GM19035 (cell line): ENCODE results near the gene ALB.

ENCODE experiments used
- ATAC-seq: cut with Tn5 transposase; IDR thresholded peaks from one replicate; pipeline ENCODE4 v1.9.1; 2021; ENCODE audit not compliant: unreplicated experiment

The ALB gene

GRCh38 chr4:73429826-73430587, 25.9 kb downstream of the ALB start:
- ATAC-seq, result no peak

- ATAC-seq, result no peak
Measured at GRCh38 chr4:73431813-73432168, 27.7 kb downstream of the ALB start.

GRCh38 chr4:73432169-73433000, 28.3 kb downstream of the ALB start:
- no peak for ATAC-seq

- ATAC-seq, result no peak
Measured at GRCh38 chr4:73433140-73433539, 29.1 kb downstream of the ALB start.

- ATAC-seq, result no peak
Measured at GRCh38 chr4:73434311-73434710, 30.2 kb downstream of the ALB start.

GRCh38 chr4:73435984-73436383, 31.9 kb downstream of the ALB start, which contains the start of gene AFP:
AFP (plus strand) TSS chr4:73436221; CDS start chr4:73436263, 42 bp downstream.
- ATAC-seq, result no peak

- ATAC-seq, result no peak
Measured at GRCh38 chr4:73436674-73437557, 32.8 kb downstream of the ALB start.

GRCh38 chr4:73437558-73437956, 33.5 kb downstream of the ALB start:
- no peak for ATAC-seq

- no peak for ATAC-seq
Measured at GRCh38 chr4:73438048-73438447, 34.0 kb downstream of the ALB start.

- no peak for ATAC-seq
Measured at GRCh38 chr4:73438582-73439215, 34.6 kb downstream of the ALB start.

- no peak for ATAC-seq
Measured at GRCh38 chr4:73439445-73439844, 35.4 kb downstream of the ALB start.

- no peak for ATAC-seq
Measured at GRCh38 chr4:73439991-73440390, 35.9 kb downstream of the ALB start.

- no peak for ATAC-seq
Measured at GRCh38 chr4:73440653-73441052, 36.6 kb downstream of the ALB start.

GRCh38 chr4:73442275-73442674, 38.2 kb downstream of the ALB start:
- no peak for ATAC-seq

GRCh38 chr4:73443224-73443623, 39.1 kb downstream of the ALB start:
- no peak for ATAC-seq

GRCh38 chr4:73445383-73446335, 41.6 kb downstream of the ALB start:
- ATAC-seq, result no peak

- ATAC-seq, result peak; percentile 100
Measured at GRCh38 chr4:73446336-73446938, 42.4 kb downstream of the ALB start.

GRCh38 chr4:73447671-73448070, 43.6 kb downstream of the ALB start:
- ATAC-seq, result no peak
